ENCODE results near the gene PNMA3. TPM values are rescaled to one million over a fixed set of nuclear protein-coding genes. Genes with fewer than 3 reads are reported as not detected.
"Not testable (repeated sequence)": the region's sequence is repeated elsewhere in the genome, so short reads cannot be mapped to it uniquely, and the experiment has no call there.

Gene PNMA3
- total RNA-seq (10 to 100 TPM; 15.8 to 24.8 TPM), polyA plus RNA-seq (ENCODE audit: insufficient read length in 2 of 2) (10 to 100 TPM; 50.6 to 63.7 TPM)
- long read RNA-seq, donor 1, transcript PNMA3-202 (1 exons, 1,432 nt): major isoform, 16 of 31 reads
- long read RNA-seq, donor 1, partial matches to known transcripts: 14 of 31 reads
- long read RNA-seq, donor 1, other reads (novel, unspliced or antisense): 0 of 31 reads
- long read RNA-seq, donor 2, partial matches to known transcripts: 0 of 5 reads
- long read RNA-seq, donor 2, other reads (novel, unspliced or antisense): 0 of 5 reads
- long read RNA-seq, donor 3, transcript PNMA3-202 (1 exons, 1,432 nt): major isoform, 5 of 11 reads
- long read RNA-seq, donor 3, partial matches to known transcripts: 5 of 11 reads
- long read RNA-seq, donor 3, other reads (novel, unspliced or antisense): 0 of 11 reads
- long read RNA-seq, donor 4, partial matches to known transcripts: 0 of 2 reads
- long read RNA-seq, donor 4, other reads (novel, unspliced or antisense): 0 of 2 reads

GRCh38 chrX:153055871-153056749 lies at the start of gene PNMA3:
Gene PNMA3, plus strand, starts transcription at chrX:153056470. Its CDS starts 586 bp downstream, at chrX:153057056.
- DNase-seq (ENCODE audit: low read depth in 4 of 6, low spot score in 6 of 6): peak in 4 of 6 donors; percentile 12 to 84 (median 42)
- Histone ChIP-seq H3K4me1 (ENCODE audit: control insufficient read depth, insufficient read depth, low read length) (peaks cover 33% of the 10 kb centered on the region), H3K9me3 (ENCODE audit: control insufficient read depth, insufficient read depth, low read length) (no peaks in the 10 kb centered on the region), H3K36me3 (ENCODE audit: control insufficient read depth, insufficient read depth, low read length) (peaks cover 20% of the 10 kb centered on the region), H3K27ac (ENCODE audit: low read depth, low read length) (no peak within 1 kb of the TSS), H3K27me3 (ENCODE audit: control insufficient read depth, insufficient read depth, low read length) (no peaks in the 10 kb centered on the region), H3K4me3 (ENCODE audit: low read depth, low read length) (peak within 1 kb of the TSS; percentile 11)
- 21% methylated on average over 75 of the region's 80 CpGs for WGBS (ENCODE audit: insufficient coverage)

DNA sequence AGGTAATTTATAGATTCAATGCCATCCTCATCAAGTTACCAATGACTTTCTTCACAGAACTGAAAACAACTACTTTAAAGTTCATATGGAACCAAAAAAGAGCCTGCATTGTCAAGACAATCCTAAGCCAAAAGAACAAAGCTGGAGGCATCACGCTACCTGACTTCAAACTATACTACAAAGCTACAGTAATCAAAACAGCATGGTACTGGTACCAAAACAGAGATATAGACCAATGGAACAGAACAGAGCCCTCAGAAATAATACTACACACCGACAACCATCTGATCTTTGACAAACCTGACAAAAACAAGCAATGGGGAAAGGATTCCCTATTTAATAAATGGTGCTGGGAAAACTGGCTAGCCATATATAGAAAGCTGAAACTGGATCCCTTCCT lies 39.1 kb upstream of the PNMA3 start:
- not testable (repeated sequence) for H3K27me3 ChIP-seq (ENCODE audit: control insufficient read depth, insufficient read depth, low read length); H3K4me3 ChIP-seq (ENCODE audit: low read depth, low read length); H3K4me1 ChIP-seq (ENCODE audit: control insufficient read depth, insufficient read depth, low read length); H3K27ac ChIP-seq (ENCODE audit: low read depth, low read length); H3K36me3 ChIP-seq (ENCODE audit: control insufficient read depth, insufficient read depth, low read length); H3K9me3 ChIP-seq (ENCODE audit: control insufficient read depth, insufficient read depth, low read length); DNase-seq (ENCODE audit: low read depth in 4 of 6, low spot score in 6 of 6)
- no CpG with 5 or more reads among the region's 2 CpGs for WGBS (ENCODE audit: insufficient coverage)

DNA sequence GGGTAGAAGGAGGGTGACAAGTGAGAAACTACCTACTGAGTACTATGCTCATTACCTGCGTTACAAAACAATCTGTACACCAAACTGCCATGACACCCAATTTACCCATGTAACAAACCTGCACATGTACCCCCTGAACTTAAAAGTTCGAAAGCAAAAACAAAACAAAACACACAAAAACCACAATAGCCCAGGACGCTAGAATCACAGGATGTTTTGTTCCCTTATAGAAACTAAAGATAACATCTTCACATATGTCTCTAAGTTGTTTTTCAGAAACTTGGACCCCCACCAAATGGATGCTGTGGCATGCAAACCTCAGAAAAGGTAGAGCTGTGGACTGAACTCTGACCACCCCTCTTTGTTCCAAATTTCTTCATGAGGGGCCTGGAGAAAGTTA lies 37.1 kb upstream of the PNMA3 start:
- Histone ChIP-seq H3K4me3 (ENCODE audit: low read depth, low read length) (no peak overlapping the region), H3K27me3 (ENCODE audit: control insufficient read depth, insufficient read depth, low read length) (no peaks in the 10 kb centered on the region), H3K9me3 (ENCODE audit: control insufficient read depth, insufficient read depth, low read length) (no peaks in the 10 kb centered on the region), H3K36me3 (ENCODE audit: control insufficient read depth, insufficient read depth, low read length) (no peaks in the 10 kb centered on the region), H3K27ac (ENCODE audit: low read depth, low read length) (no peak overlapping the region), H3K4me1 (ENCODE audit: control insufficient read depth, insufficient read depth, low read length) (no peaks in the 10 kb centered on the region)
- 80% methylated on average over 2 of the region's 3 CpGs for WGBS (ENCODE audit: insufficient coverage)
- DNase-seq (ENCODE audit: low read depth in 4 of 6, low spot score in 6 of 6): no peak

DNA sequence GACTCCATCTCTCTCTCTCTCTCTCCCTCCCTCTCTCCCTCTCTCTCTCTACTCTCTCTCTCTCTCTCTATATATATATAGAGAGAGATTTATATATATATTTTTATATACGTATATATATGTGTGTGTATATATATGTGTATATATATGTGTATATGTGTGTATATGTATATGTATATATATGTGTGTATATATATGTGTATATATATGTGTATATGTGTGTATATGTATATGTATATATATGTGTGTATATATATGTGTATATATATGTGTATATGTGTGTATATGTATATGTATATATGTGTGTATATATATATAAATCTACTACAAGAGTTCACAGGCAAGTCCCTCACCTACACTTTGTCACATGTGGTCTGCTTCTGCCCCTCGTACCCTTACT lies 29.8 kb upstream of the PNMA3 start:
- no CpG with 5 or more reads among the region's 2 CpGs for WGBS (ENCODE audit: insufficient coverage)
- H3K4me3 ChIP-seq (ENCODE audit: low read depth, low read length); H3K36me3 ChIP-seq (ENCODE audit: control insufficient read depth, insufficient read depth, low read length); H3K27me3 ChIP-seq (ENCODE audit: control insufficient read depth, insufficient read depth, low read length); H3K27ac ChIP-seq (ENCODE audit: low read depth, low read length); H3K4me1 ChIP-seq (ENCODE audit: control insufficient read depth, insufficient read depth, low read length); H3K9me3 ChIP-seq (ENCODE audit: control insufficient read depth, insufficient read depth, low read length); DNase-seq (ENCODE audit: low read depth in 4 of 6, low spot score in 6 of 6): not testable (repeated sequence)

DNA sequence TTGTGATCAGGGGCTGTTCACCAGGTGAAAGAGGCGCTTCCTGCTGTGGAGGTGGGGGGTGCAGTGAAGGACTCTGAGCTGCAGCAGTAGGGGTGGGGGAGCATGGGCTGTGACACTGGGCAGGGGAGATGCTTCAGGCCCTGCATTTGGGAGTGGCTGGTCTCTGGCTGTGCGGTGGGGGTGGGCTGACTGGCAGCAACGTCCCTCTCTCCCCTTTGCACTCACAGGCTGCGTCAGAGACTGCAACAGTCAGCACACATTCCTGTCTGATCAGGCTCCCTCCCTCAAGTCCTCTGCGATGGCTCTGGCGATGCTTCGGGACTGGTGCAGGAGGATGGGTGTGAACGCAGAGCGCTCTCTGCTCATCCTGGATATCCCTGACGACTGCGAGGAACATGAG lies 27.8 kb upstream of the PNMA3 start:
- 86% methylated on average over 2 of the region's 11 CpGs for WGBS (ENCODE audit: insufficient coverage)
- DNase-seq (ENCODE audit: low read depth in 4 of 6, low spot score in 6 of 6); H3K9me3 ChIP-seq (ENCODE audit: control insufficient read depth, insufficient read depth, low read length); H3K4me1 ChIP-seq (ENCODE audit: control insufficient read depth, insufficient read depth, low read length); H3K4me3 ChIP-seq (ENCODE audit: low read depth, low read length); H3K36me3 ChIP-seq (ENCODE audit: control insufficient read depth, insufficient read depth, low read length); H3K27me3 ChIP-seq (ENCODE audit: control insufficient read depth, insufficient read depth, low read length); H3K27ac ChIP-seq (ENCODE audit: low read depth, low read length): not testable (repeated sequence)

DNA sequence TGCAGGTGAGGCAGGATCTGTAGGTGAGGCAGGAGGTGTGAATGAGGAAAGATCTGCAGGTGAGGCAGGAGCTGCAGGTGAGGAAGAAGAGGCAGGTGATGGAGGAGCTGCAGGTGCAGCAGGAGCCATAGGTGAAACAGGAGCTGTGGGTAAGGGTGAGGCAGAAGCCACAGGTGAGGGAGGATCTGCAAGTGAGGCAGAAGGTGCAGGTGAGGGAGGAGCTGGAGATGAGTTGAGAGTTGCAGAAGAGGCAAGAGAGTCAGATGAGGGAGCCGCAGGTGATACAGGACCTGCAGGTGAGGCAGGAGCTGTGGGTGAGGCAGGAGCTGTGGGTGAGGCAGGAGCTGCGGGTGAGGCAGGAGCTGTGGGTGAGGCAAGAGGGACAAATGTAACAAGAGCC lies 27.1 kb upstream of the PNMA3 start:
- DNase-seq (ENCODE audit: low read depth in 4 of 6, low spot score in 6 of 6): no peak
- Histone ChIP-seq H3K4me3 (ENCODE audit: low read depth, low read length) (no peak overlapping the region), H3K4me1 (ENCODE audit: control insufficient read depth, insufficient read depth, low read length) (peaks cover 9% of the 10 kb centered on the region), H3K36me3 (ENCODE audit: control insufficient read depth, insufficient read depth, low read length) (no peaks in the 10 kb centered on the region), H3K9me3 (ENCODE audit: control insufficient read depth, insufficient read depth, low read length) (peaks cover 2% of the 10 kb centered on the region), H3K27ac (ENCODE audit: low read depth, low read length) (no peak overlapping the region), H3K27me3 (ENCODE audit: control insufficient read depth, insufficient read depth, low read length) (no peaks in the 10 kb centered on the region)
- 63% methylated on average over 2 of the region's 2 CpGs for WGBS (ENCODE audit: insufficient coverage)

DNA sequence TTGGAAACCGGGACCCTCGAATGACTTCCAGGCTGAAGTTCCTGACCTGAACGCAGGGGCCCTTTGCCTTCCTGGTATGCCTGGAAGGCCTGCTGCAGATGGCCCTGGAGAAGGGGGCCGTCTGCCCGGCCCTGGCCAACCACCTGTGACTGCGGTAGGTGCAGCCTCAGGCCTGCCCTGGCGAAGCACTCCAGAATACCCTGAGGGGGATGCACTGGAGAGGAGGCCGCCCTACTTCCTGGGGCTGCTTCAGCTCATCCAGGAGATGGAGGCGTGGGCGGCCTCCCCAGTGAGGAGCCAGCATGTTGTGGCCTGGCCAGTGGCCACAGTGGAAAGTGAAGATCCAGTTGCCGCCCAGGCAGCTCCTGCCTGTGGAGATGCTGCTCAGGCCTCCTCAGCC lies 26.4 kb upstream of the PNMA3 start:
- H3K4me3 ChIP-seq (ENCODE audit: low read depth, low read length): no peak overlapping the region
- peaks cover 9% of the 10 kb centered on the region for H3K4me1 ChIP-seq (ENCODE audit: control insufficient read depth, insufficient read depth, low read length)
- peaks cover 2% of the 10 kb centered on the region for H3K9me3 ChIP-seq (ENCODE audit: control insufficient read depth, insufficient read depth, low read length)
- no peak for DNase-seq (ENCODE audit: low read depth in 4 of 6, low spot score in 6 of 6)
- 81% methylated on average over 11 of the region's 11 CpGs for WGBS (ENCODE audit: insufficient coverage)
- no peaks in the 10 kb centered on the region for H3K27me3 ChIP-seq (ENCODE audit: control insufficient read depth, insufficient read depth, low read length)
- H3K36me3 ChIP-seq (ENCODE audit: control insufficient read depth, insufficient read depth, low read length): no peaks in the 10 kb centered on the region
- H3K27ac ChIP-seq (ENCODE audit: low read depth, low read length): no peak overlapping the region

- Histone ChIP-seq H3K36me3 (ENCODE audit: control insufficient read depth, insufficient read depth, low read length) (no peaks in the 10 kb centered on the region), H3K4me3 (ENCODE audit: low read depth, low read length) (no peak overlapping the region), H3K27ac (ENCODE audit: low read depth, low read length) (no peak overlapping the region), H3K9me3 (ENCODE audit: control insufficient read depth, insufficient read depth, low read length) (peaks cover 2% of the 10 kb centered on the region), H3K27me3 (ENCODE audit: control insufficient read depth, insufficient read depth, low read length) (no peaks in the 10 kb centered on the region), H3K4me1 (ENCODE audit: control insufficient read depth, insufficient read depth, low read length) (peaks cover 9% of the 10 kb centered on the region)
- no peak for DNase-seq (ENCODE audit: low read depth in 4 of 6, low spot score in 6 of 6)
- 84% methylated on average over 11 of the region's 12 CpGs for WGBS (ENCODE audit: insufficient coverage)
Measured at GRCh38 chrX:153030801-153031200, 25.5 kb upstream of the PNMA3 start.

GRCh38 chrX:153032397-153033118 lies 23.7 kb upstream of the PNMA3 start:
- H3K27ac ChIP-seq (ENCODE audit: low read depth, low read length): no peak overlapping the region
- H3K27me3 ChIP-seq (ENCODE audit: control insufficient read depth, insufficient read depth, low read length): no peaks in the 10 kb centered on the region

More at GRCh38 chrX:153032397-153033118, 23.7 kb upstream of the PNMA3 start:
- DNase-seq (ENCODE audit: low read depth in 4 of 6, low spot score in 6 of 6): peak in 4 of 6 donors; percentile 23 to 77 (median 53)
- H3K4me1 ChIP-seq (ENCODE audit: control insufficient read depth, insufficient read depth, low read length): peaks cover 9% of the 10 kb centered on the region
- WGBS (ENCODE audit: insufficient coverage): 35% methylated on average over 64 of the region's 64 CpGs
- H3K36me3 ChIP-seq (ENCODE audit: control insufficient read depth, insufficient read depth, low read length): no peaks in the 10 kb centered on the region
- H3K9me3 ChIP-seq (ENCODE audit: control insufficient read depth, insufficient read depth, low read length): peaks cover 2% of the 10 kb centered on the region
- H3K4me3 ChIP-seq (ENCODE audit: low read depth, low read length): peak overlapping the region; percentile 12
